SU-DHL-6 (cell line): ENCODE measurements around the gene SLITRK4.

Experiments used
- H2AFZ ChIP-seq: fragments of 200-600 bp; sonication (generic); 2 replicates; pipeline ENCODE4 v1.6.1; 2014; ENCODE audit warnings: low read depth, mild to moderate bottlenecking, moderate library complexity, mixed read lengths, antibody characterized with exemption, low read length; ENCODE audit not compliant: severe bottlenecking
- H3F3A ChIP-seq: fragments of 200-600 bp; shearing (Covaris generic); 2 replicates; pipeline ENCODE4 v1.6.0; 2016; ENCODE audit warnings: antibody characterized with exemption, mild to moderate bottlenecking; ENCODE audit not compliant: insufficient read depth
- H3K27ac ChIP-seq: fragments of 200-600 bp; sonication (generic); 2 replicates; pipeline ENCODE4 v1.5.1; 2016; ENCODE audit warnings: low read depth, mild to moderate bottlenecking, low read length, moderate library complexity, mixed read lengths
- H3K27me3 ChIP-seq: fragments of 200-600 bp; sonication (generic), shearing (Covaris generic); 2 replicates; pipeline ENCODE4 v1.6.0; 2014; ENCODE audit warnings: mild to moderate bottlenecking, low read length
- H3K36me3 ChIP-seq: fragments of 200-600 bp; sonication (generic); 2 replicates; pipeline ENCODE4 v1.6.1; 2014; ENCODE audit warnings: mild to moderate bottlenecking, low read length, mixed read lengths
- H3K4me2 ChIP-seq: fragments of 300-600, 200-600 bp; shearing (Covaris generic), sonication (generic); 2 replicates; pipeline ENCODE4 v1.6.0; 2014; ENCODE audit warnings: low read length, low read depth, mild to moderate bottlenecking; ENCODE audit not compliant: poor library complexity, severe bottlenecking
- H3K4me3 ChIP-seq: fragments of 200-600 bp; sonication (generic); 2 replicates; pipeline ENCODE4 v1.5.1; 2014; ENCODE audit warnings: antibody characterized with exemption, low read length, mild to moderate bottlenecking, mixed read lengths; ENCODE audit not compliant: insufficient read depth, poor library complexity, severe bottlenecking
- H3K79me2 ChIP-seq: fragments of 200-600 bp; sonication (generic); 2 replicates; pipeline ENCODE4 v1.6.1; 2014; ENCODE audit warnings: mild to moderate bottlenecking, low read length, moderate library complexity; ENCODE audit not compliant: insufficient read depth
- H3K9ac ChIP-seq: fragments of 200-600 bp; sonication (generic); 2 replicates; pipeline ENCODE4 v1.7.0; 2014; ENCODE audit warnings: mild to moderate bottlenecking, low read length
- H3K9me2 ChIP-seq: fragments of 200-600 bp; sonication (generic); replicated peaks from 2 replicates; pipeline ENCODE4 v1.6.1; 2014; ENCODE audit warnings: low read length; ENCODE audit not compliant: insufficient read depth
- H3K9me3 ChIP-seq: fragments of 200-600 bp; sonication (generic); 2 replicates; pipeline ENCODE4 v1.6.1; 2014; ENCODE audit warnings: low read length, mixed read lengths; ENCODE audit not compliant: insufficient read depth
- H4K20me1 ChIP-seq: fragments of 200-600 bp; sonication (generic); 2 replicates; pipeline ENCODE4 v1.6.1; 2014; ENCODE audit warnings: low read depth, mild to moderate bottlenecking, antibody characterized with exemption, low read length, moderate library complexity, mixed read lengths
- CTCF ChIP-seq: fragments of 200-600 bp; sonication (generic); IDR thresholded peaks from one replicate; pipeline ENCODE4 v1.5.1; 2017; ENCODE audit warnings: antibody characterized with exemption, mild to moderate bottlenecking, low read length, moderate library complexity; ENCODE audit not compliant: insufficient read depth, poor library complexity, severe bottlenecking
- EZH2phosphoT487 ChIP-seq: fragments of 200-600 bp; sonication (generic), shearing (Covaris generic); conservative IDR thresholded peaks from 2 replicates; pipeline ENCODE4 v1.6.1; 2018; ENCODE audit warnings: mild to moderate bottlenecking, antibody characterized with exemption, low read length, moderate library complexity, mixed read lengths

SLITRK4 gene

GRCh38 chrX:143635915-143636314, at the start of gene SLITRK4:
SLITRK4 (minus strand) TSS chrX:143636101; CDS start chrX:143631108, 4,993 bp downstream.
- H3K36me3 ChIP-seq = no peaks in the 10 kb centered on the region
- no peaks in the 10 kb centered on the region for H3K27me3 ChIP-seq
- no peaks in the 10 kb centered on the region for H3K9me2 ChIP-seq
- no peak within 1 kb of the TSS for H3K4me2 ChIP-seq
- no peak within 1 kb of the TSS for H3K27ac ChIP-seq
- TF ChIP-seq CTCF = no peak
- no peak for TF ChIP-seq EZH2phosphoT487
- H2AFZ ChIP-seq = no peak within 1 kb of the TSS
- no peaks in the 10 kb centered on the region for H3F3A ChIP-seq
- H3K9me3 ChIP-seq = no peaks in the 10 kb centered on the region
- H3K4me3 ChIP-seq = no peak within 1 kb of the TSS
- no peak within 1 kb of the TSS for H3K9ac ChIP-seq
- no peaks in the 10 kb centered on the region for H3K79me2 ChIP-seq
- H4K20me1 ChIP-seq = no peaks in the 10 kb centered on the region

GRCh38 chrX:143683486-143683885, 47.6 kb upstream of the SLITRK4 start:
- Histone ChIP-seq H3K9me3 (no peaks in the 10 kb centered on the region), H4K20me1 (no peaks in the 10 kb centered on the region), H3K9me2 (no peaks in the 10 kb centered on the region), H3K27ac (no peak overlapping the region), H3K4me3 (no peak overlapping the region), H3K27me3 (no peaks in the 10 kb centered on the region), H2AFZ (no peak overlapping the region), H3K9ac (no peak overlapping the region), H3K36me3 (no peaks in the 10 kb centered on the region), H3F3A (no peaks in the 10 kb centered on the region), H3K4me2 (no peak overlapping the region), H3K79me2 (no peaks in the 10 kb centered on the region)
- TF ChIP-seq CTCF (no peak), EZH2phosphoT487 (no peak)

- no peak overlapping the region for H3K9ac ChIP-seq
- no peaks in the 10 kb centered on the region for H3K27me3 ChIP-seq
- no peaks in the 10 kb centered on the region for H3K36me3 ChIP-seq
- TF ChIP-seq CTCF = no peak
- TF ChIP-seq EZH2phosphoT487 = no peak
- no peaks in the 10 kb centered on the region for H4K20me1 ChIP-seq
- H3K9me2 ChIP-seq = no peaks in the 10 kb centered on the region
- no peaks in the 10 kb centered on the region for H3K9me3 ChIP-seq
- H3K27ac ChIP-seq = no peak overlapping the region
- no peaks in the 10 kb centered on the region for H3K79me2 ChIP-seq
- no peak overlapping the region for H3K4me2 ChIP-seq
- H3F3A ChIP-seq = no peaks in the 10 kb centered on the region
- H3K4me3 ChIP-seq = no peak overlapping the region
- H2AFZ ChIP-seq = no peak overlapping the region
Observed at GRCh38 chrX:143674926-143675325, 39.0 kb upstream of the SLITRK4 start.

GRCh38 chrX:143669395-143669794, 33.5 kb upstream of the SLITRK4 start:
- H3K4me3 ChIP-seq = no peak overlapping the region
- no peaks in the 10 kb centered on the region for H3K9me3 ChIP-seq
- no peaks in the 10 kb centered on the region for H3K27me3 ChIP-seq
- H4K20me1 ChIP-seq = no peaks in the 10 kb centered on the region
- H3K27ac ChIP-seq = no peak overlapping the region
- H2AFZ ChIP-seq = no peak overlapping the region
- no peak overlapping the region for H3K9ac ChIP-seq
- TF ChIP-seq EZH2phosphoT487 (no peak), CTCF (no peak)
- no peaks in the 10 kb centered on the region for H3K9me2 ChIP-seq
- no peaks in the 10 kb centered on the region for H3K79me2 ChIP-seq
- no peaks in the 10 kb centered on the region for H3F3A ChIP-seq
- no peaks in the 10 kb centered on the region for H3K36me3 ChIP-seq
- no peak overlapping the region for H3K4me2 ChIP-seq
